PFSK-1 (cell line): ENCODE results near the gene MTFR2.

Experiments
- FOXP2 ChIP-seq: optimal IDR thresholded peaks from 2 replicates; pipeline ENCODE3; 2011; ENCODE audit warnings: borderline replicate concordance, control low read depth, inconsistent platforms; ENCODE audit not compliant: insufficient read depth; ENCODE audit errors: extremely low read length, extremely low read depth
- POLR2AphosphoS5 ChIP-seq: IDR thresholded peaks from 2 replicates; pipeline ENCODE4 v1.6.1; 2012; ENCODE audit warnings: low read depth, mild to moderate bottlenecking, control low read depth, low read length, moderate library complexity
- REST ChIP-seq, 2 experiments: IDR thresholded peaks; 2 replicates each; pipeline versions ENCODE4 v1.6.1 to v1.8.0; 2011 to 2012; ENCODE audit warnings: low read depth in 2 of 2, low read length in 2 of 2, control low read depth in 1 of 2, inconsistent platforms in 1 of 2, mild to moderate bottlenecking in 1 of 2, moderate library complexity in 1 of 2; ENCODE audit not compliant: insufficient read depth in 1 of 2
- SIN3A ChIP-seq: IDR thresholded peaks from 2 replicates; pipeline ENCODE4 v1.6.1; 2012; ENCODE audit warnings: mild to moderate bottlenecking, low read length, moderate library complexity, borderline replicate concordance; ENCODE audit not compliant: insufficient read depth
- TAF1 ChIP-seq: IDR thresholded peaks from 2 replicates; pipeline ENCODE4 v1.6.1; 2012; ENCODE audit warnings: low read length, control low read depth, borderline replicate concordance; ENCODE audit not compliant: insufficient read depth

DNA sequence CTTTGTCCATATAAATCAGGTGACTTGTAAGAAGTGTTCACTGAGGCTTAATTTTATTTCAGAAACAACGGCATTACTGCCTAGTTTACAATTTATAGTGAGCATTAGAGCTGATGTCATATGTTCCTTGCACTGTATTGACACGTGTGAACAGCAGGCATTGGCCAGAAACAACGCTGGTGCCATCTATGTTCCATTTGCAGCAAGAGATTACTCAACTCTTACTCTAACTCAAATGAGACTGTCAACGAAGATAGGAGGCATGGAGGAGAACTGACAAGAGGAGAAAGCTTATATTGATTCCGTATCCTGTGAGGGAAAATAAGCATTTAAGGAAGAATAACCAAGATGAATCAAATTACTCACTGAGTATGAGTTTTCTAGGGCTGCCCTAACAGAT lies 48.4 kb downstream of the MTFR2 start:
- no peak for TF ChIP-seq SIN3A
- TF ChIP-seq FOXP2, result no peak
- TF ChIP-seq POLR2AphosphoS5, result no peak
- TF ChIP-seq TAF1, result no peak
- no peak for TF ChIP-seq REST (IDR thresholded peaks at IDR 0.05; ENCODE audit: insufficient read depth in 1 of 2, low read depth in 2 of 2, low read length in 2 of 2)
